HG02798 (cell line): ENCODE measurements around the gene PLCL2.

Experiments used
- ATAC-seq: cut with Tn5 transposase; IDR thresholded peaks from one replicate; pipeline ENCODE4 v1.9.1; 2021; ENCODE audit warnings: mild to moderate bottlenecking; ENCODE audit not compliant: unreplicated experiment, poor library complexity

Gene PLCL2

GRCh38 chr3:16911916-16912315 is 27.2 kb downstream of the PLCL2 start:
- ATAC-seq: no peak

GRCh38 chr3:16912400-16913263 is 27.9 kb downstream of the PLCL2 start:
- peak; percentile 96 for ATAC-seq

GRCh38 chr3:16913264-16913580 is 28.5 kb downstream of the PLCL2 start:
- ATAC-seq: peak; percentile 8

- no peak for ATAC-seq
Observed at GRCh38 chr3:16916840-16917239, 32.1 kb downstream of the PLCL2 start.

DNA sequence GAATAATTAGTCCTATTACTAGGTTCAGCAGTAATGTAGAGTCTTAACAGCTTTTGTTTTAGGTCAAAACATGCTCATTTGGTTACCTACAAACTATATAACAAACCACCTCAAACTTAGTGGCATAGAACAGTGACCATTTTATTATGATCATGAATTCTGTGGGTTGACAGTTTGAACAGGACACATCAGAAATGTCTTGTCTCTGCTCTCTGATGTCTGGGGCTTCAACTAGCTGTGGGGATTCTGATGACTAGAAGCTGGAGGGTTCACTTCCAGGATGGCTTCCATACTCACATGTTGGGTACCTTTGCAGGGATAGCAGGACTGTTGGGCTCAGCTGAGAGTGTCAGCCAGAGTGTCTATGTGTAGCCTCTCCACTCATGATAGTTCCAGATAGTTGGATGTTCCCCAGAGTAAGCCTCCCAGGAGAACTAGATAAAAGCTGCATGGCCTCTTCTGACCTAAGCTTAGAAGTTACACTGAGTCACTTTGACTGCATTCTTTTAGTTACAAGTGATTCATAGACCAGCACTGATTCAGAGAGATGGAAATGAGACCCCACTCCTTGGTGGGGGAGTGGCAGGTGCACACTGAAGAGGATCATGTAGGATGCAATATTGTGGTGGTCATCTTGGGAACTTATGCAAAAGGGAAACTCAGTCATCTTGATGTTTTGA is 32.6 kb downstream of the PLCL2 start:
- ATAC-seq: no peak

GRCh38 chr3:16917980-16918682 is 33.4 kb downstream of the PLCL2 start:
- no peak for ATAC-seq

- ATAC-seq: no peak
Observed at GRCh38 chr3:16918683-16919025, 33.9 kb downstream of the PLCL2 start.

DNA sequence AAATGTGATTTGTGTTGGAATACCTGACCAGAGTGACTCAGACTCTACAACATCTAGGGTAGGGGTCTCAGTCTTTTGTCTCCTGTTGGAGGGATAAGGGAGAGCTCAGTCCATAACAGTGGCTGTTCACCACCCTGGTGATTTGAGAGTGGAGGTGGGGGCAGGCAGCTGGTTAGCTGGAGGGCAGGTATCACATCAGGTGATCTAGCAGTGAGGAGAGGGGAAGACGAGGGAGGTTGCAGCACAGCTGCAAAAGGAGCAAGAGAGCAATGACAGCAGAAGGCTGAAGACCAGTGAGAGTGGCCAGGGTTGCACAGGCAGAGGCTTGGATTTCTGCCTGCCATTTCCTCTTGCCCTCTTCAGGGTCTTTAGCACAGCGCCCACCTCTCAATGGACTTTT is 38.4 kb downstream of the PLCL2 start:
- no peak for ATAC-seq

- ATAC-seq: peak; percentile 50
Observed at GRCh38 chr3:16927485-16927884, 42.7 kb downstream of the PLCL2 start.

- peak; percentile 59 for ATAC-seq
Observed at GRCh38 chr3:16928386-16929132, 43.8 kb downstream of the PLCL2 start.

GRCh38 chr3:16929311-16929710 is 44.6 kb downstream of the PLCL2 start:
- ATAC-seq: no peak

DNA sequence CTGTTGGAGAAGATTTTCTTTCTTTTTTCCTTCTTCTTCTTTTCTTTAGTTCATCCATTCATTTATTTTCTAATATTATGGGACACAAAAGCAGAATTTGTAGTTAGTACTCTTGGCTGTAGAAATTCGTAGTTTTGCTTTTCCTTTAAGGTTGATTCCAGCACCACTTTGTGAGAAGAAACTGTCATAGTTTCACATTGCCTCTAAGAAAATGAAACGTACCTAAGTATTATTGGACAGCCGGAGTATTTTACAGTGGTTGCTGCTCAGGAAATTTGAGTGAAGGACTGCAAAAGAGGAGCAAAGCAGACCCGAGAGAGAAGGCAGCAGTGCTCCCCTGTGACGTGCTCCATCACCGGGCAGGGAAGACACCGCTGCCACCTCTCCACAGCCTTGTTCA is 48.1 kb downstream of the PLCL2 start:
- ATAC-seq: peak; percentile 66

- ATAC-seq: no peak
Observed at GRCh38 chr3:16935781-16936180, 51.0 kb downstream of the PLCL2 start.

GRCh38 chr3:16936233-16936632 is 51.5 kb downstream of the PLCL2 start:
- ATAC-seq: no peak

DNA sequence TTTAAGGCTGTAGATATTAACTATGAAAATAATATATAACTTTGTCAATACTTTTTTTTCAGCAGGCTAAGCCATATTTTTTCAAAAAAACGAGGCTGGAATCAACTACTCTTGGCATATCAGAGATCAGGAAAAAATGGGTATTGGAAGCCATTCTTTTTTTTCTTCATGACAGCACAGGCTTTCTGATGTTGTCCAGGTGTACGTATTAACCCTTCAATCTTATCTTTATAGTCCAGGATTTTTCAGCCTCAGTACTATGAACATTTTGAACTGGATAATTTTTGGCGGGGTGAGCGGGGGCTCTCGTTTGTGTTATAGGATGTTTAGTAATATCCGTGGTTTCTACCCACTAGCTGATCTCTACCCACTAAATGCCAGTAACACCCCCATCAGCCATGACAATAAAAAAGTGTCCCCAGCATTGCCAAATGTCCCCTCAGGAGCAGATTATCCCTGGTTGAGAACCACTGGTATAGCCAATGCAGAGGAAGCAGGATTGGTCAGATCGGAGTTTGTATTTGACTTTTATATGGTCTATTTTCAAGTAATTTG is 52.0 kb downstream of the PLCL2 start:
- ATAC-seq: no peak

DNA sequence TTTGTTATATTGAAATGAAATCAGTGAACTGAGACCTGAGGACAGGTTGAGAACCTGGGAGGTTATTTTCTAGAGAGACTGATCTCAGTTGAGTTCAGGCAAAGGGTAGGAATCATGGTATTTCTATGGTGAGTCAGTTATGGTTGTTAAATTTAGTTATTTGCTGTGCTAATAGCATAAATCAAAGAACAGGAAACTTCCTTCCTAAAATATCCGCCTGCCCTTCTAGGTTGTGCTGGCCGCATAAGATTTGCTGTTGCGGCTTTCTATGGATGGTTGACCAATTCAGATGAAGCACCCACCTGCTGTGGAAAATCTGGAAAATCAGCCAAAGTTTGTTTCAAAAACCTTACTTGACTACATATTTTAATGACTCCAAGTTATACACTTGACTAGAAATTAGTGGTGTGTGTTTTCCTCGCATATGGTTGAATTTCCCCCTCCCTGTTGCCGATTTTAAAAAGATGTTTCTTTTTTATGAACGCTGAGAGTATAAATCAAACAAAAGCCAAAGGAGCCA is 52.6 kb downstream of the PLCL2 start:
- no peak for ATAC-seq

DNA sequence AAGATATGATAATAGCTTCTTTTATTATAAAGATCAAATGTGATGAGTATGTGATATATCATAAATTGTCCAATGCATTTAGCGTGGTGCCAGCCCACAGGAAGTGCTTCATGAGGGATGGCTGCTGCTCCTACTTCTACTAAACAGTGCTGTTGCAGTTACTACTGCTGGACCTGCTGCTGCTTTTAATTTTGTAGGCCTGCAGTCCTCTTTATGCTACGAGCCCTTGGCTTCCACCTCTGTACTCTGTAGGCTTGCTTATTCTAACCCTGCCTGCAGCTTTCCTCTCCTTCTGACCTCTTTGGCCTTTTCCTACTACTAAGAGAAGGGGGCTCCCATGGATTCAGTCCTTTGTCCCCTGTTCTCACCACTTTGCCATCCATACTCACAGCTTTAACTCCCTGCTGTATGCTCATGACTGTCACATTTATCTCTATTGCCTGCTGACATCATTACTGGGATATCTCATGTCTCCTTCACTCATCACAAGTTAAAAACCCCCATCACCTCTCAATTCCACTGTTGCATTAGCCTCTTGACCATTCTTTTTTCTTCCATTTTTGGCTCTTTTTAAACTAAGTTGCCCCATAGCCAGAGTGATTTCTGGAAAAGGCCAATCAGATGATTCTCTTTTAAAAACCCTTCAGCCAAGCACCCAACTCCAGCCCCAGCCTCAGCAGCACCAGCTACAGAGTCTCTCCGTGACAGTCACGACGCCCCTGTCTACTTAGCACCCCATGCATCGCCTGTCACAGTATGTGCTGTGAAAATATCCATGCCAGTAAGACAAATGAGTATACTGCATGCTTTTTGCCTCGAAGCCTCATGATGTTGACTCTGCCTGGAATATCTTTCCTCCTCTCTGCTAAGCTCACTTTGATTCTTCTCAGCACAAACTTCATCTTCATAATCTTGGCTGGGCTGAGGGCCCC is 56.3 kb downstream of the PLCL2 start:
- ATAC-seq: no peak

DNA sequence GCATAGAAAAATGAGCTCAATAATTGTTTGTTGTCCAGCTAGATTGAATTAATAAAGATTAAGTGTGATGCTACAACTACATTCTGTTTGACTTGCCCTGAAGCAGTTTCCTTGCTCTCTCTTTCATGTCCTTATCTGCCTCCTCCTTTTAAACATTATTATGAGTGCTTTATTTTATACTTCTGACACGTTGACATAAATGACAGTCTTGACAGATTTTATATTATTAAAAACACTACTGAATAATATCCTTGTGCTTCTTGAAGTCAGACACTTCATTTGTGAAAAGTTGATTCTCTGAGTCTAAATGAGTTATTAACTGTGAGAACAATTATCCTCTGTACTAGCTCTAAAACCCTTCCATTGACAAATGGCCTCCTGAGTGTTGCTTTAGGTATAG is 58.2 kb downstream of the PLCL2 start:
- ATAC-seq: no peak

GRCh38 chr3:16943857-16944256 is 59.1 kb downstream of the PLCL2 start:
- ATAC-seq: no peak
